HG02870 (cell line): ENCODE data around the gene MKRN2OS.
A peak's percentile ranks its signal among the peaks of the same experiment; 100 is the strongest.
"Not testable (repeated sequence)": the region's sequence is repeated elsewhere in the genome, so short reads cannot be mapped to it uniquely, and the experiment has no call there.

Source experiments
- ATAC-seq: cut with Tn5 transposase; IDR thresholded peaks from one replicate; pipeline ENCODE4 v1.9.1; 2021; ENCODE audit warnings: mild to moderate bottlenecking, moderate library complexity; ENCODE audit not compliant: unreplicated experiment

The MKRN2OS gene

GRCh38 chr3:12562451-12562850 lies 17.2 kb upstream of the MKRN2OS start:
- ATAC-seq: no peak

GRCh38 chr3:12561397-12561796 lies 16.1 kb upstream of the MKRN2OS start:
- ATAC-seq: no peak

GRCh38 chr3:12560505-12561190 lies 15.3 kb upstream of the MKRN2OS start:
- peak; percentile 49 for ATAC-seq

- no peak for ATAC-seq
Measured at GRCh38 chr3:12559520-12559919, 14.2 kb upstream of the MKRN2OS start.

GRCh38 chr3:12558706-12559105 lies 13.4 kb upstream of the MKRN2OS start:
- ATAC-seq: no peak

GRCh38 chr3:12557473-12558100 lies 12.3 kb upstream of the MKRN2OS start:
- no peak for ATAC-seq

GRCh38 chr3:12556690-12557472 lies 11.6 kb upstream of the MKRN2OS start, which contains the start of gene MKRN2:
Gene MKRN2, plus strand, starts transcription at chr3:12557087. Its CDS starts 64 bp downstream, at chr3:12557151.
- ATAC-seq: peak; percentile 69

- ATAC-seq: no peak
Measured at GRCh38 chr3:12556314-12556689, 11.0 kb upstream of the MKRN2OS start.

- no peak for ATAC-seq
Measured at GRCh38 chr3:12553921-12554391, 8.7 kb upstream of the MKRN2OS start.

- no peak for ATAC-seq
Measured at GRCh38 chr3:12549971-12550760, 4.9 kb upstream of the MKRN2OS start.

GRCh38 chr3:12544652-12545472 lies 437 bp downstream of the MKRN2OS start:
- no peak for ATAC-seq

- ATAC-seq: not testable (repeated sequence)
Measured at GRCh38 chr3:12543497-12543896, 1.8 kb downstream of the MKRN2OS start.

GRCh38 chr3:12541625-12542024 lies 3.7 kb downstream of the MKRN2OS start:
- ATAC-seq: no peak

- no peak for ATAC-seq
Measured at GRCh38 chr3:12536423-12536822, 8.9 kb downstream of the MKRN2OS start.

- ATAC-seq: no peak
Measured at GRCh38 chr3:12532182-12532581, 13.1 kb downstream of the MKRN2OS start.

- ATAC-seq: no peak
Measured at GRCh38 chr3:12527757-12528143, 17.5 kb downstream of the MKRN2OS start.

- no peak for ATAC-seq
Measured at GRCh38 chr3:12522721-12523120, 22.6 kb downstream of the MKRN2OS start.

GRCh38 chr3:12521010-12521409 lies 24.3 kb downstream of the MKRN2OS start:
- no peak for ATAC-seq

- ATAC-seq: no peak
Measured at GRCh38 chr3:12518261-12519028, 26.9 kb downstream of the MKRN2OS start.
